ENCODE data around the gene CABLES2.

DNA sequence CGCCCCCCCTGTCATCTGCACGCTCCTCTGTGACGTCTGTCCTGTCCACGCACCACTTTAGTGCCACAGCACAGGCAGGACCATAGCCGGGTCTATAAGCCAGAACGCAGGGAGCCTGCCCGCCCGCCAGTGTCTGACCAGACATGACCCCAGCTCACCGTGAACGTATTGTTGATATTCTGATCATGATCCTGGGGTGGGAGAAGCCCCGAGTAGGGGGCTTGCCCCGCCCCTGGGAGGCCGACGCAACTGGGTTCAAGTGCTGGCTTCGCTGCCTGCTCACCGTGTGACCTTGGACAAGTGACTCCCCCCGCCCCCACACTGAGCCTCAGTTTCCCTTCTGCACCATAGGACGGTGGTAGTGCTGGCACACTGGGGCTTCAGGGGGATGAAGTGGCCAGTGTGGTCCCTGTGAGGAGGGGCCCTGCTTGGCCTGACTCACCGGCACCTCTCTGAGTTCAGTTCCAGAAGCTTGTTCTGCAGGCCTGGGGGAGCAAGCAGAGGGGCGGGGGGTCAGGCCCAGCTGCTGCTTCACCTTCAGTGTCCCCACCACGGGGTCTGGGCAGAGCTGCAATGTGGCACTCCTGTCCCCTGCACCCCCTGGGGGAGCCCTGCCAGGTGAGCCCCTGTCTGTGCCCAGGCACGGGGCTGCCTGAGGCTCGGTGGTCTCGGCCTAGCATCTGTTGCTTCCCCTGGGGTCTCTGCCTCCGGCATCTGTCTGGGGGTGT lies 11.1 kb upstream of the CABLES2 start:
- TF ChIP-seq CTCF (IDR thresholded peaks at IDR 0.05; ENCODE audit: low read depth, low read length, poor library complexity, severe bottlenecking): no peak
- no peak for TF ChIP-seq EZH2phosphoT487 (IDR thresholded peaks at IDR 0.05; ENCODE audit: borderline replicate concordance, low read length)
